ENCODE results near the gene DCST1. TPM values are rescaled to one million over a fixed set of nuclear protein-coding genes. Genes with fewer than 3 reads are reported as not detected.
A peak's percentile ranks its signal among the peaks of the same experiment; 100 is the strongest.

Gene DCST1
- total and polyA plus RNA-seq, 2 of the 13 experiments (the other 11 are each of a cell fraction or from before 2014, with no cell fraction given), result 0.04 TPM; not detected in 1

DNA sequence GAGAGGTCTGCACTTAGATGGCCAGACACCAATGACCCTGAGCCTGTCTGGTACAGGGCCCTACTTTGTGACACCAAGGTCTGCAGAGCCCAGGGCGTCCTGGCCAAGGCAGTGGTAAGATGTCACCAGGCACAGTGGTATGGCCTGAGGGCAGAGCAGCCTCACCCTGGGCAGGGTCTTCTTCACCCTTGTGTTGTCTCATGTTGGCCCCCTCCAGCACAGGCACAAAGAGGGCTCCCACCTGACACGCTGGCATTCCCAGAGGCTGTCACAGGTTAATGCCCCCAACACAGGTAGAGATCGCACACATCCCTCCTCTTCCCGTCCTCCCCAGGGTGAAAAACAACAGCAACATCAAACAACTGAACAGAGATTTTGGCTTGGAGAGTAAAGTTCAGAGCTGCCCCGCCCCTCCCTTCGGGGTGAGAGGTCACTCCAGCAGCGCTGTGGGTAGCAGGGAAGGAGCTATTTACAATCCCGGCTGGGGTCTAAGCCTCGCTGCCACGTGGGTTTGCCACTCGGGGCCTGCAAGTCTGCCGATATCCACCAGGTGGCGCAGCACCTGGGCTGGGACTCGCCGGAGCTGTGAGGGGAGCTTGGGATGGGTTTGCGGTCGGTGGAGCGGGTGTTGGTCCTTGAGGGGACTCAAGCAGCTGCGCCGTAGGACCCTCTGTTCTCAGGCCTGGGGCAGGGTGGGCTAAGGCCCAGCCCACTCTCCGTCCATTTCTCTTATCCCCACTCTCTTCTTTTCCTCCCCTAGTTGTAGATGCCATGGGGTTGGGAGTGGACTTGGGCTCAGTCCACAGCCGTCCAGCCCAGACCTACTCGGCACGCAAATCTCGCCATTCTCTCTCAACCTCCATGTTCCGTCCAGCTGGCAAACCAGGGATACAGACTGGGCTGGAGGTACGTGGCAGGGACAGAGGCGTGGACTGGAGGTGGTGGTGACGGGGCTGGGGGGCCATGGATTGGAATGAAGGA lies 57.7 kb downstream of the DCST1 start (continued):
- TF ChIP-seq THAP11 (CRISPR knock-in tag; IDR thresholded peaks at IDR 0.05) (peak; percentile 79), CREB1 (IDR thresholded peaks at IDR 0.05) (no peak), CREB1 (CRISPR knock-in tag; IDR thresholded peaks at IDR 0.05) (no peak), HHEX (CRISPR knock-in tag; IDR thresholded peaks at IDR 0.05) (no peak), NBN (conservative IDR thresholded peaks at IDR 0.05) (no peak), PCBP1 (IDR thresholded peaks at IDR 0.05; ENCODE audit: borderline replicate concordance, low read depth, low read length) (peak; percentile 14; the same call in 1 of the 2 replicates), EED (CRISPR knock-in tag; IDR thresholded peaks at IDR 0.05) (peak; percentile 46), SAFB2 (CRISPR knock-in tag; IDR thresholded peaks at IDR 0.05; ENCODE audit: borderline replicate concordance, low read depth) (no peak), HNRNPL (IDR thresholded peaks at IDR 0.05; ENCODE audit: low read depth, low read length) (0 out of 2 replicates have a peak, but pooled peaks have one; percentile 24), ZNF256 (CRISPR knock-in tag; conservative IDR thresholded peaks at IDR 0.05) (no peak), EHMT2 (IDR thresholded peaks at IDR 0.05; ENCODE audit: borderline replicate concordance, low read depth, low read length) (no peak), ZNF766 (CRISPR knock-in tag; IDR thresholded peaks at IDR 0.05; ENCODE audit: borderline replicate concordance) (0 out of 2 replicates have a peak, but pooled peaks have one; percentile 58), ZNF124 (CRISPR knock-in tag; IDR thresholded peaks at IDR 0.05) (peak; percentile 53; the same call in 1 of the 2 replicates), HNRNPLL (IDR thresholded peaks at IDR 0.05; ENCODE audit: low read depth, low read length, poor library complexity, severe bottlenecking) (peak; percentile 56), ZNF652 (CRISPR knock-in tag; IDR thresholded peaks at IDR 0.05; ENCODE audit: borderline replicate concordance, low read depth) (peak; percentile 50; the same call in 1 of the 2 replicates), ZNF207 (IDR thresholded peaks at IDR 0.05; ENCODE audit: borderline replicate concordance) (no peak), KLF13 (CRISPR knock-in tag; IDR thresholded peaks at IDR 0.05) (0 out of 2 replicates have a peak, but pooled peaks have one; percentile 23), HNF4G (IDR thresholded peaks at IDR 0.05; ENCODE audit: borderline replicate concordance, low read depth, low read length) (peak; percentile 63), HNF4G (CRISPR knock-in tag; IDR thresholded peaks at IDR 0.05; ENCODE audit: borderline replicate concordance, low read depth) (peak; percentile 83)
- TF ChIP-seq, protein P1, sequence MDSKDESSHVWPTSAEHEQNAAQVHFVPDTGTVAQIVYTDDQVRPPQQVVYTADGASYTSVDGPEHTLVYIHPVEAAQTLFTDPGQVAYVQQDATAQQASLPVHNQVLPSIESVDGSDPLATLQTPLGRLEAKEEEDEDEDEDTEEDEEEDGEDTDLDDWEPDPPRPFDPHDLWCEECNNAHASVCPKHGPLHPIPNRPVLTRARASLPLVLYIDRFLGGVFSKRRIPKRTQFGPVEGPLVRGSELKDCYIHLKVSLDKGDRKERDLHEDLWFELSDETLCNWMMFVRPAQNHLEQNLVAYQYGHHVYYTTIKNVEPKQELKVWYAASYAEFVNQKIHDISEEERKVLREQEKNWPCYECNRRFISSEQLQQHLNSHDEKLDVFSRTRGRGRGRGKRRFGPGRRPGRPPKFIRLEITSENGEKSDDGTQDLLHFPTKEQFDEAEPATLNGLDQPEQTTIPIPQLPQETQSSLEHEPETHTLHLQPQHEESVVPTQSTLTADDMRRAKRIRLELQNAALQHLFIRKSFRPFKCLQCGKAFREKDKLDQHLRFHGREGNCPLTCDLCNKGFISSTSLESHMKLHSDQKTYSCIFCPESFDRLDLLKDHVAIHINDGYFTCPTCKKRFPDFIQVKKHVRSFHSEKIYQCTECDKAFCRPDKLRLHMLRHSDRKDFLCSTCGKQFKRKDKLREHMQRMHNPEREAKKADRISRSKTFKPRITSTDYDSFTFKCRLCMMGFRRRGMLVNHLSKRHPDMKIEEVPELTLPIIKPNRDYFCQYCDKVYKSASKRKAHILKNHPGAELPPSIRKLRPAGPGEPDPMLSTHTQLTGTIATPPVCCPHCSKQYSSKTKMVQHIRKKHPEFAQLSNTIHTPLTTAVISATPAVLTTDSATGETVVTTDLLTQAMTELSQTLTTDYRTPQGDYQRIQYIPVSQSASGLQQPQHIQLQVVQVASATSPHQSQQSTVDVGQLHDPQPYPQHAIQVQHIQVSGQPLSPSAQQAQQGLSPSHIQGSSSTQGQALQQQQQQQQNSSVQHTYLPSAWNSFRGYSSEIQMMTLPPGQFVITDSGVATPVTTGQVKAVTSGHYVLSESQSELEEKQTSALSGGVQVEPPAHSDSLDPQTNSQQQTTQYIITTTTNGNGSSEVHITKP (CRISPR knock-in tag; IDR thresholded peaks at IDR 0.05; ENCODE audit: low read depth), result peak; percentile 36; the same call in 1 of the 2 replicates
- TF ChIP-seq, protein P2, sequence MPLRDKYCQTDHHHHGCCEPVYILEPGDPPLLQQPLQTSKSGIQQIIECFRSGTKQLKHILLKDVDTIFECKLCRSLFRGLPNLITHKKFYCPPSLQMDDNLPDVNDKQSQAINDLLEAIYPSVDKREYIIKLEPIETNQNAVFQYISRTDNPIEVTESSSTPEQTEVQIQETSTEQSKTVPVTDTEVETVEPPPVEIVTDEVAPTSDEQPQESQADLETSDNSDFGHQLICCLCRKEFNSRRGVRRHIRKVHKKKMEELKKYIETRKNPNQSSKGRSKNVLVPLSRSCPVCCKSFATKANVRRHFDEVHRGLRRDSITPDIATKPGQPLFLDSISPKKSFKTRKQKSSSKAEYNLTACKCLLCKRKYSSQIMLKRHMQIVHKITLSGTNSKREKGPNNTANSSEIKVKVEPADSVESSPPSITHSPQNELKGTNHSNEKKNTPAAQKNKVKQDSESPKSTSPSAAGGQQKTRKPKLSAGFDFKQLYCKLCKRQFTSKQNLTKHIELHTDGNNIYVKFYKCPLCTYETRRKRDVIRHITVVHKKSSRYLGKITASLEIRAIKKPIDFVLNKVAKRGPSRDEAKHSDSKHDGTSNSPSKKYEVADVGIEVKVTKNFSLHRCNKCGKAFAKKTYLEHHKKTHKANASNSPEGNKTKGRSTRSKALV (CRISPR knock-in tag; IDR thresholded peaks at IDR 0.05), result no peak
